HG02973 (cell line): ENCODE data around the gene UBR3.
"Not testable (repeated sequence)": the region's sequence is repeated elsewhere in the genome, so short reads cannot be mapped to it uniquely, and the experiment has no call there.

Source experiments
- ATAC-seq: cut with Tn5 transposase; IDR thresholded peaks from one replicate; pipeline ENCODE4 v1.9.1; 2021; ENCODE audit warnings: moderate library complexity; ENCODE audit not compliant: unreplicated experiment

UBR3 gene

DNA sequence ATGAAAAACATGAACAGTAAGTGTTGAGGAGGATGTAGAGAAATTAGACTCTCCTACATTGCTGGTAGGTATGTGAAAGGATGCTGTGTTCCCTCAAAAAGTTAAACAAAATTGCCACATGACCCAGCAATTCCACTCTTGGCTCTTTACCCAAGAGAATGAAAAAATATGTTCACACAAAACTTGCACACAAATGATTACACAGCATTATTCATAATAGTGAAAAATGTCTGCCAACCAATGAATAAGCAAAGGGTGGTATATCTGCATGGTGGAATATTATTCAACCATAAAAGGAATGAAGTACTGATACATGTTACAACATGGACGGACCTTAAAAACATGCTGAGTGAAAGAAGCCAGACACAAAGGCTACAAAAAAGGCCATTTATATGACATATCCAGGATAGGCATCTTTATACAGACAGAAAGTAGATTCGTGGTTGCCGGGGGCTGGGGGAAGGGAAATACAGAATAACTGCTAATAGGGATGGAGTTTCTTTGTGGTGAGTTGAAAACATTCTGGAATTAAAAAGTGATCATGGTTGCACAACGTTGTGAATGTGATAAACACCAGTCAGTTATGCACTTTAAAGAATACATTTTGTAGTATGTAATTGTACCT is 265.3 kb downstream of the UBR3 start:
- no peak for ATAC-seq

DNA sequence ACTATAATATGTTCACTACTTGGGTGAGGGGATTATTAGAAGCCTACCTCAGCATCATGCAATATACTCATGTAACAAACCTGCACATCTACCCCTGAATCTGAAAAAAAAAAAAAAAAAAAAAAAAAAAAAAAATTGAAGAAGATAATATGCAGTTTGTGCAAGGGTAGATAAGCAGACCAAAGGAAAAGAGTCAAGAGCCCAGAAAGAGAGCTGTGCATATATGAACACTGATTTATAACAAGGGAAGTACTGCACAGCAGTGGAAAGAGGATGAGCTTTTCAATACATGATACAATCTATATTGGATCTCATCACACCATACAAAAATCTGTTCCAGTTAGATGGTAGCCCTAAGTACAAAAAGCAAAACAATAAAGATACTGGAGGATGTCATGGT is 268.1 kb downstream of the UBR3 start:
- ATAC-seq, result no peak

DNA sequence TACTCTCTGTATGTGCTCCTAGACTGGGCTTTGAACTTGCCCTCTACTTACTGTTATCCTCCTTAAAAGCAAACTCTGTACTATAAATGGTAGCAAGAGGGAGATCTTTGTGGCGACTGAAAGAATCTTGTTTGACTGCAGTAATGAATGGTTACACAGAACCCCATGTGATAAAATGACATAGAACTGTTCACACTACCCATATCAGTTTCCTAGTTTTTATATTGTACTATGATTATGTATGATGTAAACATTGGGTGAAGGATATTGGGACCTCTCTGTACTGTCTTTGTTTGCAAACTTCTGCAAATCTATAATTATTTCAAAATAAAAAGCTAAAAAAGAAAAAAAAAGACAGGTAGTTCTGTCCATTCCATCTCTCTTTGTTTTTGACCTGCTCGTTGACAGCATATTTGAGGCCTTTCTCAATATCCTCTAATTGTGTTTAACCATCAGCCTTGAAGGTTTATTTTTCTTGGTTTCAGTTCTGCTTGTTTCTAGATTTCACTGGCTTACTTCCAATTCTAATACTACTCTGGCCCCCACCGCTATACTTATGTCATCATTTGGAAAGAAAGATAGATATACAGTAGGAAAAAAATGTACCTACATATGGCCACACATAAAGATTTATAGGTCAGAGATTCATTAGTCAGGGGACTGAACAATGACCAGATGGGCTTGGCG is 271.5 kb downstream of the UBR3 start:
- ATAC-seq, result no peak

DNA sequence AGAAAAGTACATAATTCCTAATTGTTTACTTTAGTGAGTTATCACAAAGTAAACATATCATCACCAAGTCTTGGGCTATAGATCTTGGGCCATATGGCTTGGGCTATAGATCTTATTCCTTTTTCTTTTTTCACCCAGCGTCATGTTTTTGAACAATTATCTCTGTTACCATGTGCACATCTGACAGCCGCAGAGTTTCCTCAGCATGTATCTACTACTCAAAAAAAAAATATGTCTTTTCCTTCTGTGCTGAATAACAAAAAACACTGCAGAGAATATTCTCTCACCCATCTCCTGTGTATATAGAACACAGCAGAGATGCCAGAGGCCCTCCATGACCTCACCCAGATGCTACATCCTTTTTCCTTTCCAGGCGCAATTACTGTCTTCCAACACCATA is 274.5 kb downstream of the UBR3 start:
- no peak for ATAC-seq

DNA sequence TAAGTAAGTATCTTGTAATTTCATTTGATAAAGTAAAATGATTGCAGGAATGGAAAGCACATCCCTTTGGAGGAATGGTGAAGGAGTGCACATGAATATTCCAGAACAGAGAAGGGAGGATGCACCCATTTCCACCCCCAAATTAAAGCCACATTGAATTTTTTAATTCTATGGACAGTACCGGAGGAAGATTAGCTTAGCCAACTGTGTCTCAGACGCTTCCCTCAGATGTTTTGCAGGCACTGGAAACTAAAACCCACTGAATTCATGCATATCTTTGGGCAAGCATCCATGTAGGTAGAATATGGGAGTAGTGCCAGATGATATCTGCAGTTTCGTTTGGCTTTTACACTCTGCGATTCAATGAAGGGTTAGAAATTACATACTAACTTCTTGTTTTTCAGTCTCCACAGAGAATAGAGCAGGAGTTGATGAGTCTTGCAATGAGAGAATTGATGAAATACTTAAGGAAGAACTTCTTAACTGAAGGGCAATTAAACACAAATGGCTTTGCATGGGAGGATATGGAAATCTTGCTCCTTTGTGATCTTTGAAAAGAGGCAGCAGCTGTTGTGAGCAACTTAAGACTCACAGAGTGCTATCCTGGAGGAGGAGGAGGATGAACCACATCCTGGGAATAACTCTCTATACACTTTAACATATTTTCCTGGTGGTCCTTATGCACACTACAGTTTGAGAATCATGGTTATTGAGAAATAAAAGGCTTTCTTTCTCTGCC is 279.0 kb downstream of the UBR3 start:
- no peak for ATAC-seq

DNA sequence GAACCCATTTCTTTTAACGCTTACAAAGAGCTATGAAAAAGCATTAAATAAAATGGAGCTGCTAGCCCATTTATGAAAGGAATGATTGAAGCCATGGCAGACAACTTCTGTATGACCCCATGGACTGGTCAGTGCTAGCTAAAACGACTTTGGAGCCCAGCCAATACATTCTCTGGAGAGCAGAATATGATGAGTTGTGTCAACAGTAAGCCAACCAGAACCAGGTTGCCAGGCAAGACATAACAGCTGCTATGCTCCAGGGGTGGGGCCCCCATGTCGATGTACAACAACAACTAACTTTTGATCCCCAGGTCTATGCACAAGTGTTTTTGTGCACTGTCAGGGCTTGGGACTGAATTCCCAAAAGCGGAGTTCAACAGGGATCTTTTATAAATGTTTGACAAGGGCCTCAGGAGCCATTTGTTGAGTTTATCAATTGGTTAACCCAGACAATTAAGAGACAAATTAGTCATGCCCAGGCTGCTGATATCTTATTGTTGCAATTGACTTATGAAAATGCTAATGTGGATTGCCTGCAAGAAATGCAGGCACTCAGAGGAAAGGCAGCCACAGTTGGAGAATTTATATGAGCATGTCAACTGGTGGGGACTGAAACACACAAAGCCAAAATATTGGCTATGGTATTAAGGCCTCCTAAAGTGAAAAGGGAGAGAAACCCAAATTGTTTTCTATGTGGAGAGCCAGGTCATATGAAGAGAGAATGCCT is 286.1 kb downstream of the UBR3 start:
- no peak for ATAC-seq

DNA sequence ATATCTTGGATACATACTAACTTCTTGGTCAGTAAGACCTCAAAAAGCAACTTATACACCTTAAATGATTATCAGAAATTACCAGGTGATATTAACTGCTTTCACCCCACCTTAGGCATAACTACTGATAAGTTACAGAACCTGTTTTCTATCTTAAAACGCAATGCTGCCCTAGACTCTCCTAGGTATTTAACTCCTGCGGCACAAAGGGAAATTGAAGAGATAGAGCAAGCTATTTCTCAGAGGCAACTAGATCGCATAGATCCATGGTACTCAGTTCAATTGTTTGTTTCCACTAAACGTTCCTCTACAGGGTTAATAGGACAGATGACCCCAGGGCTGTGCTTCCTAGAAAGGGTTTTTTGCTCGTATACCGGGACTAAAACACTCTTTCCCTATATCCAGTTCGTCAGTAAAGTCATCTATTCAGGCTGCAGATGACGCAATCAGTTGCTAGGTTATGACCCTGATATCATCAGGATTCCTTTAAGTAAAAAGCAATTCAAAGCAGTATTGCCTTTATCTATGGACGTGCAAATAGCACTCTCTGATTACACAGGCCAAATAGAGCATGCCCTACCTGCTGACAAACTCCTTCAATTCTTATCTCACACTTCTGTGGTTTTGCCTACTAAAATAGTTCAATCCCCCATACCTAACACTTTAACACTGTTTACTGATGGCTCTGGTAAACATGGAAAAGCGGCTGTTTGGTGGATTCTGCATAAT is 288.4 kb downstream of the UBR3 start:
- ATAC-seq, result no peak

DNA sequence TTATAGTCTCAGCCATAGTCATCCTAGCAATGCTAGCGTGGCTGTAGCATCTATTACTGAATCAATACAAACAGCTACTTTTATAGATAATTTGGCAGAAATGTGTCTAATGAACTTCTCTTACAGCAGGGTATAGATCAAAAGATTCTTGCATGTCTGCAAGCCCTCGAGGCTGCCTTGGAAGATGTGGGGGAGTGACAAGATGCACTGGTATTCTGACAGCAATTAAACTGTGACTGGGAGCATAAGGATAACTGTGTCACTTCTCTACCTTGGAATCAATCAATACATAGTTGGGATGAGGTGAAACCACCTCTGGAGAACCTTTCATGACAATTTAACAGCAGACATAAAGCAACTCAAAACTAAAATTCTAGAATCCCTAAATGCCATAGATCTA is 291.4 kb downstream of the UBR3 start:
- ATAC-seq, result no peak

DNA sequence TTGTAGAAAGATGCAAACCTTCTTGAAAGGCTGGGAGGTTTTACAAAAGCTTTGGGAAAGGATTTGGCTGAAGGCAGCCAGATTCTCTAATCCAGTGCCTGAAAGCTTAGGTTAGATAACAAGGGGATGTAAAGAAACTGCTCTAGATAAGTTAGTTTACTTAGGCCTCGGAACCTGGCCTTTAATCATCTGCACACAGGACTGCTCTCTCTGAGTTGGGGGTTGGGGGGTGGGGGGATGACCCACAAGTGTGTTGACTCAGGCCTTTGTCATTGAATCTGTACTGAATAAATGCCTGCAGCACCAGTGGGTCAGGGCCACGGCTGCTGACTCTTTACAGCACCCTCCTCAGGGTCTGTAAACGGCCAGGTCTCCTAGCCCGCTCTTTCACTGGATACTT is 292.1 kb downstream of the UBR3 start:
- not testable (repeated sequence) for ATAC-seq

DNA sequence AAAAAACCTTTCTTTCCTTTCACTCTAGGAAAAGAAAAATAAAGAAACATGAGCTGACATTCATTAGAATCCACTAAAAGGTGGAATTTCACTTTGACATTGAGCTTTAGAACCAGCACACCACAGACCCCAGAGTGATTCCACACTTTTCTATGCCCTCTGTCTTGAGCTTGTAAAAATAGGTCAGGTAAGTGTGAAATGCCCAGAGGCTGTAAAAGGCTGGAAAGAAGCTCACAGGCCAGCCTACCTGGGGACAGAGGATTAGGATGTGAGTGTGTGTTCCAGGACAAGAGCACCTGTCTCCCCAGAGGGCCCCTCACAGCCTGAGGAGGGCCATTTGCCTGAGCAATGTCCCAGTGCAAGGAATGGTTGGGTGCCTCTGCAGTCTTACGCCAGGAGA is 294.4 kb downstream of the UBR3 start:
- no peak for ATAC-seq

DNA sequence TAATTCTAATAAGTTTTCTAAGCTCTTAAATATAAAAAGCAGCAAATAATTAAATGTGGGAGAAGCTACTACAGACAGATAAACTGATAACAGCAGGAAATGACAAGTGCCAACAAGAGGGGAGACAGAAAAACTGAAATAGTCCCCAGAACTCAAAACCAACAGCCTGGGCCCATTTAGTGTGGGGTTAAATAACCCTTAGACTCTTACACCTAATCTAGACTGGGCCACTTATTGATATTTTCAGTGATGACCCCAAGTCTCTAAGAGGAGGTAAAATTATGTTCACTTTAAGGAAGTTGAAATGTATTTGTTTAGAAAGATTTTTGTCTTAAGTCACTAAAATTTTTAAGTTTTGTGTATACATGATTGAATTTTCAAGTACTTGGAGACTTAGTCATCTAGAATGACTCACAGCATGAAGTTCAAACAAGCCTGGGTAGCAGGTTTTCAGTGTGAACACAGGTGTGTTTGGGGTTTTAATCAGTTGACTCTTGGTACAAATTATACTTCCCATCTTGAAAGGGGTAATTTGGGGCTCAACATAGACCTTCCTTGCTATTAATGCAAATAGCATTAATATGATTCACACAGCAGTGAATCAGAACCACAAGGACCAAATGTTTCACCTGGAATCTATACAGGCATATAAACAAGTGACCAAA is 295.8 kb downstream of the UBR3 start:
- no peak for ATAC-seq

DNA sequence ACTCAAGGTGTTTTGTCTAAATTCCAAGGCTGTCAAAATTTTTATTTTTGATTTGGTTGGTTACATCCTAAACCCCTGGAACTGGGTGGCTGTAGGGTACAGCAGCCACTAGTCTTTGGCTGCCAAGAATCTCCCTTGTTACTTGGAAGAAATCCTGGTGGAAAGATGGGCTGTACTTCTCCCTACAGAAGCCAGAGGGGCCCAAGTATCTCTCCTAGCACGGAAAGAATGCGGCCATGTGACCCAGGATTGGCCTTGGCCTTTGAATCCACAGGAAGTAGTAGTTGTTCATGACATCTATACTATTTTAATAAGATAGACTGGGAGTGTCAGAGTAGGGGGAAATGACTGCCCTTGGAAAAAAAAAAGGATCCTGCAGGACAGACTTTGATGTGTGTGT is 296.3 kb downstream of the UBR3 start:
- no peak for ATAC-seq

DNA sequence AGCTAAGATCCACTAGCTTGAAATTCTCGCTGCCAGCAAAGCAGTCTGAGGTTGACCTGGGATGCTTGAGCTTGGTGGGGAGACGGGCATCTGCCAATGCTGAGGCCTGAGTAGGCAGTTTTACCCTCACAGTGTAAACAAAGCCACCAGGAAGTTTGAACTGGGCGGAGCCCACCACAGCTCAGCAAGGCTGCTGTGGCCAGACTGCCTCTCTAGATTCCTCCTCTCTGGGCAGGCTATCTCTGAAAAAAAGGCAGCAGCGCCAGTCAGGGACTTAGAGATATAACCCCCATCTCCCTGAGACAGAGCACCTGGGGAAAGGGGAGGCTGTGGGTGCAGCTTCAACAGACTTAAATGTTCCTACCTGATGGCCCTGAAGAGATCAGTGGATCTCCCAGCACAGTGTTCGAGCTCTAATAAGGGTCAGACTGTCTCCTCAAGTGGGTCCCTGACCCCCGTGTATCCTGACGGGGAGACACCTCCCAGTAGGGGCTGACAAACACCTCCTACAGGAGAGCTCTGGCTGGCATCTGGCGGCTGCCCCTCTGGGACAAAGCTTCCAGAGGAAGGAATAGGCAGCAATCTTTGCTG is 299.0 kb downstream of the UBR3 start:
- not testable (repeated sequence) for ATAC-seq
